Left ventricle myocardium superior (tissue), 1 donor: ENCODE results near the gene KCNQ2. TPM values are rescaled to one million over a fixed set of nuclear protein-coding genes. Genes with fewer than 3 reads are reported as not detected.
A peak's percentile ranks its signal among the peaks of the same experiment; 100 is the strongest.

ENCODE experiments used
- ATAC-seq: fragments of 200-7000 bp; cut with Tn5 transposase; one replicate; pipeline ENCODE4 v1.9.1; 2020; ENCODE audit warnings: mild to moderate bottlenecking, moderate library complexity
- DNase-seq: peaks from one replicate; pipeline ENCODE4 v3.0.0-alpha.2; 2020
- intact Hi-C: fragments of 100-400 bp; cut with micrococcal nuclease; formaldehyde crosslinking; loops from one replicate; pipeline ENCODE4 v1.11.0; 2022
- total RNA-seq: library from RNA; stranded (reverse); fragmentation: NEBNext Ultra II Directional; extraction: Animal tissue kit (Norgen Biotek cat#: 25700); gene quantifications from one replicate; pipeline ENCODE4 v1.2.1, GENCODE V29; 2021
- donor health status: DM: no; HTN: yes; CAD: no; lungs with severe emphysema.

KCNQ2 gene
- total RNA-seq, 1 donor from 2014 or later: 0.52 TPM

DNA sequence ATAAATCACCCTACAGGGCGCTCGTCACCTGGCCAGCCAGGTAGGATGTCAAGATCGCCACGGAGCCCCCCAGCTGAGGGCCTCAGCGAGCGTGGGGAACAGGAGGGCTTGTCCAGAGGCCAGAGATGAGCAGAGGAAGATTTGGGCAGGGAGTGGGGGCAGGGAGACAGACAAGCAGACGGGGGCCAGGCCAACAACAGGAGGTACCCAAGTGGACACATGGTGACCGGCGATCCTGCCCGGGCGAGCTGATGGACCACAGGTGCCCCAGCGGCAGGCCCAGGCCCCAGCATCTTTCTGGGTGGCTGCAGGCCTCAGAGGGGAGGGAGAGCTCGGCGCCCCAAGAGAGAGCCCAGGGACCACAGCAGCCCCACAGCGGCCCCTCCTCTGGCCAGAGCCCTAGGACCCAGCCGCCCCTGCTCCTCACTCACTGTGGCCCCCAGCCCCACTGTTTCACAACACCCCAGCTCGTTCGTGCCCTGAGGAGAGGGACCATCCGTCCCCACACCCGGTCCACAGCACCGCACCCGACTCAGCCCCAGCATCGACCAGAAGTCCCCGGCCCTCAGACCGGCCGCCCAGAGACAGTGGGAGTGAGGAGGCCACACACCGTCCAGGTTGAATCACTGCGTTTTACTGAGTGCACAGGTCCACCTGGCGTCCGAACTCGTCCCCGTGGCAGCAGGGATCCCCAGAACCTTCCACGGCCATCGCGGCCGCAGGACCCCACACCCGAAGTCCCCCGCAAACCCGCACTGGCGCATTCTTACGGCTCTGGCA is 72.7 kb downstream of the KCNQ2 start:
- DNase-seq: no peak
- ATAC-seq: no peak
- intact Hi-C loops: no loop called here

DNA sequence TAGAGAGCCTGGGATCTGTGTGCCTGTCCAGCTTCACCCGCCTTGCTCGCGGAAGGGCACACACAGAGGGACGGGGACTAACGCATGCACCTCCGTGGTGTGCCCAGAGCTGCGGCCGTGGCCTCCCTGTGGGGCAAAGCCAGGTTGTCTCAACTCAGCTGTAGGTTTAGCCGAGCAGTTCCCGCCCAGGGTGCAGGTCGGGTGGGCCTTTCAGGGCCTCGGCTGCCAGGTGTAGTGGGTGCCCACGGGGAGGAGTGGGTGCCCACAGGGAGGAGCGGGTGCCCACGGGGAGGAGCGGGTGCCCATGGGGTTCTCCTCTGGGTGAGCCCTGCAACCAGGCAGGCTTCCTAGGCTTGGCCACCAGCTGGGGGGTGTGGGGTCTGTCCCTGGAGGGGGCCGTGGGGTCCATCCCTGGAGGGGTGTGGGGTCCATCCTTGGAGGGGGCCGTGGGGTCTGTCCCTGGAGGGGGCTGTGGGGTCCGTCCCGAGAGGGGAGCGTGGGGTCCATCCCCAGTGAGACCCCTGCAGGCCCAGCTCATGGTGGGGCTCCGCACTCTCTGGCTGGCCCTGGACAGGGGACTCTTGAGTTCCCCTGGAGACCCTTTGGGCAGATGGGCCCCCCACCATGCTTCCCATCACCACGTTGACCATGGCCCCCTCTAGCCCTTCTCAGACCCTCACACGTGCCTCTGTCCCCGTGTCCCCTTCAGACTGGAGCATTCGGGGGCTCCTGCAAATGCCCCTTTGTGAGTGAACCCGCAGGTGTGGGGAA is 73.5 kb downstream of the KCNQ2 start:
- intact Hi-C loops: no loop called here
- ATAC-seq: no peak

DNA sequence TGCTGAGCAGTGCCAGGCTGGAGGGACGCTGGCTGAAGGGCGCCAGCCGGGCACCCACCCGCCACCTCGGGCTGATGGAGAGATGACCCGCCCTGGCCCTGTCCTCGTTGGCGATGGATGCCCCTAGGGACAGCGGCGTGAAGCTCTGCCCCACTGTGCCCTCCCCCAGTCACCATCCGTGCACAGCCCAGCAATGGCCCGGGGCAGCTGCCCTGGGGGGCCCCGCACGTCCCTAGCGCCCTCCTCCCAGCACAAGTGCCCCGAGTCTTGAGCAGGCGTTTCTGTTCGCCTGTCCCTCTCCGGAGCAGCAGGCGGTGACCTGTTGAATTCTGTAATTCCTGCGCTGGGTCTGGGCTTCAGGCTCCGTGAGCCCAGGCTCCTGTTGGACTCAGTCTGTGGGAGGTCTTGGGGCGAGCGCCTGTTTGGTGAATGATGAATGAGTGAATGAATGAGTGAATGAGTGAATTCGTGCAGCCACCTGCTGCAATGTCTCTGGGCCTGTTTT is 74.5 kb downstream of the KCNQ2 start:
- intact Hi-C loops: no loop called here
- ATAC-seq (no peak), DNase-seq (no peak)

More for the DNA sequence above, 73.5 kb downstream of the KCNQ2 start:
- no peak for DNase-seq

DNA sequence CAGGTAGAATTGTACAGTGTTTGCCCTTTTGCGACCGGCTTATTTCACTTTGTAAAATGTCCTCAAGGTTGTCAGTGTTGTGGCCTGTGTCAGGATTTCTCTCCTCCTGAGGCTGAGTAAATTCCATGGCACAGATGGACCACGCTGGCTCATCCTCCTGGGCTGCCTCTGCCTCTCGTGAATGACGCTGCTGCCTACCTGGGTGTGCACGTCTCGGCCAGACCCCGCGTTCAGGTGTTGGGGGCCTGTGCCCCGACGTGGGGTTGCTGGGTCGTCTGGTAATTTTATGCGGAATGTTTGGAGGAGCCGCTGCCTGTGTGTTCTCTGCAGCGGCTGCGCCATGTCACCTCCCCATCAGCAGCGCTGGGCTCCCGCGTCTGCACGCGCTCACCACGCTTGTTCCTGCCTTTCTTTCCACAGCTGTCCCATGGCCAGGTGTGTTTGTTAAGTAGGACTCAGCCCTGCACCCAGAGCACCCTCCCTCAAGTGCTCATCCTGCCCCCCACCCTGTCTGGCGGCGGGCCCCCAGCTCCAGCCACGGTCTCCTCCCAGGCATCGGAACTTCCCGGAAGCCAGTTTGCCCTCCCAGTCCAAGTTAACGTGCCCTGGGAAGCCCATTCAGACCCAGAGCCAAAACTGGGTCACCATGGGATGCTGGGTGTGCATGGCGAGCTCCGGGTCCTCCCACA is 75.2 kb downstream of the KCNQ2 start:
- intact Hi-C loops: no loop called here
- DNase-seq: no peak

DNA sequence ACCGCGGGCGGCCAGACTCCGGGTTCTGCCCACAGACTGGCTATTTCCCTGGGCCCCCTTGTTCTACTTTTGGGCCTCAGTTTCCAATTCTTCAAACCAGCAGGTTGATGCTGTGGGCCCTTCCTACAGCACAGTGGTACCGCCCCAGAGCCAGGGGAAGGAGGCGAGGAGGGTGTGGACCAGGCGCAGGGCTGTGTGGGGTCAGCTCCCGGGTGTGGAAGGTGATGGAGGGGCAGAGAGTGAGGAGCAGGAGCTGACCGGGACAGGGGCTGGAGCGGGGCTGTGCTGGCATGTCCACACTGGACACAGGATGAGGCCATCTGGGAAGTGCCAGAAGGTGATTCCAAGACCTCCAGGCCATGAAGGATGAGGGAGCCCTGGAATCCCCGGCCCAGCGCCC is 76.2 kb downstream of the KCNQ2 start:
- ATAC-seq (no peak), DNase-seq (no peak)
- intact Hi-C loops: no loop called here

More for the DNA sequence above, 75.2 kb downstream of the KCNQ2 start:
- ATAC-seq: no peak

DNA sequence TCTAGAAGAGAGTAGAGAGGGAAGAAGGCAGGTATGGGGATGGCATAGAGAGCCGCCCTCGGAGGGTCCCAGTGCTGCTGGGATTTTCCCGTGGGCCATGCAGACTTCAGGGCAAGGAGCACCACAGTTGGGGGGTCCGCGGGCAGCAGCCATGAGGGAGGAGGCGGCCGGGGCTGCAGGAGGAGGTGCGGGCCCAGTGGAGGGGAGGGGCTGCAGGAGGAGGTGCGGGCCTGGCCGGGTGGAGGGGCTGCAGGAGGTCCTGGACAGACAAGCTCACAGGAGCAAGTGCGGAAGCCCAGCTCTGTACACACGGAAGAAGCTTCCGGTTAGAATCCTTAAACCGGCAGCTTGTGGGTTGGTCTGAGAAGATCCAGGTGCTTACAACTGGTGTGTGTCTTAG is 76.7 kb downstream of the KCNQ2 start:
- no peak for ATAC-seq
- no peak for DNase-seq
- intact Hi-C loops: no loop called here

DNA sequence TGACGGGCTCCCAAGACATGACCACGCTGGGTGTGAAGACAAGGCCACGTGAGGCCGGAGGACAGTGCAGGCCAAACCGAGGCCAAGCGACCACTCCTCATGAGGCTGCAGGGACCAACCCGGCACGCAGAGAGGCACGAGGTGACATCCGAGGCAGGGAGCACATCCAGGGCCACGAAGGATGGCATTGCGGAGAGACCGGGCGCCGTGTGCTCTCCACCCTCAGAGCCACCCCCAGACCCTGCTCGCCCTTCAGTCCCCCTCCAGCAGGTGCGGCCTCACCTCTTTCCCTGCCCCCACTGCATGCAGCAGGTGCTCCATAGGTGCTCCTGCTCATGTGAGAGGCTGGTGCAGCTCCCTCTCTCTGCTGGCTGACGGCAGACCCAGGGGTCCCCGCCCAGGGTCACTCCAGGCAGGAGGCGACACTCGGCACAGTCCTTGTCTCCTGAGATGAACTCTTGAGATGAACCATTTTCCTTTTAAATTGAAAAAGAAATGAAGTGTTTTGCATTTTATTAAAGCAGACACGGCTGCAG is 77.5 kb downstream of the KCNQ2 start:
- no peak for DNase-seq
- no peak for ATAC-seq
- intact Hi-C loops: no loop called here

DNA sequence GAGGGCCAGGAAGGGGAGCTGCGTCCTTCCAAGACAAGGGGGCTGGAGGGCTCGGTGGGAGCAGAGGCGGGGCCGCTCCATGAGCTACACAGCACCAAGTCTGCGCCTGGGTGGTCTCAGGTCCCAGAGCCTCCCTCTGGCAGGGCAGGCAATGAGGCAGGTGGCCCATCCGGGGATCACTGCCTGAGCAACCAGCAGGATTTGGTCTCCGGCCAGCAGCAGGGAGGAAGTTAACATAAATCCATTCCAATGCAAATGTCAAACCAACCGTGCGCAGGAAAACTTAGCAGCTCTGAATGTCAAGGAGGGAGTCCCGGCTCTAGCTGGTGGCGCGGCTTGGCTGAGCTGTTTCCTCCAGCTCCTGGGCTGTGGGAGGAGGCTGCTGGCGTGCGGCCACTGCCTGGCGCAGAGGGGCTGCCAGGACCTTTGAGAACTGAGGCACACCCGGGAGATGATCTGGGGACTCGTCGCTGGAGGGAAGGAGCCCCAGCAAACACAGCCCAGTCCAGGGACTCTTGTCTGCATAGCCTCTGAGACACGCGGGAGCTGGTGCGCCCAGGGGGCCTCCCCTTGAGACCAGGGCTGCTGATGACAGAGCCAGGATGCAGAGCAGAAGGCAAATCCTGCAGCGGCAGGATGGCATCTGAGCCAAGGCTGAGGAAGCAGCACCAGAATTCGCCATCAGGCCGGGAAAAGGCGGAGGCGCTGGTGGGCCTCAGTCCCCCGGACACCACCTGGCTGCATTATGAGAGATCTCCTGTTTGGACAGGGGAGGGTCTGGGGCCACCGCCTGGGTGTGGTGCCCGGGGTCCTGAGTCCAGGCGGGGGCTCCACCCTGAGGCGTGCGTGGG is 78.2 kb downstream of the KCNQ2 start:
- no peak for ATAC-seq
- intact Hi-C loops: no loop called here
- DNase-seq: no peak

DNA sequence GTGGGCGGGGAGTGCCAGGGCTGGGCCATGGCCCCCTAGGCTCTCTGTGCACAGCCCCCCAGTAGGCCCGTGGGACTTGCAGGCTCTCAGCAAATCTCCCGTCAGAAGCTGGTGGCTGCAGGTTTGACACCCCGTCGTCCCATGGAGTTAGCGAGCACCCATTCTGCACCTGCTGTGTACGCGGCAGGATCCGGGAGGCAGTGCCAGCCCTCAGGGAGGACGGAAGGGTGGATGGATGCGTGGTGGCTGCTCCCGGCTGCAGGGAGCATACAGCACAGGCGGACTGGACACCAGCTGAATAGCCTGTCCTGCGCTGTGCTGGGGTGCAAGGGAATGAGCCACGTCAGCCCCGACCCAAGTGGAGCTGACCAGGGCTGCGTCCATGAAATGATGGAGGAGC is 78.9 kb downstream of the KCNQ2 start:
- DNase-seq (no peak), ATAC-seq (no peak)
- intact Hi-C loops: no loop called here

DNA sequence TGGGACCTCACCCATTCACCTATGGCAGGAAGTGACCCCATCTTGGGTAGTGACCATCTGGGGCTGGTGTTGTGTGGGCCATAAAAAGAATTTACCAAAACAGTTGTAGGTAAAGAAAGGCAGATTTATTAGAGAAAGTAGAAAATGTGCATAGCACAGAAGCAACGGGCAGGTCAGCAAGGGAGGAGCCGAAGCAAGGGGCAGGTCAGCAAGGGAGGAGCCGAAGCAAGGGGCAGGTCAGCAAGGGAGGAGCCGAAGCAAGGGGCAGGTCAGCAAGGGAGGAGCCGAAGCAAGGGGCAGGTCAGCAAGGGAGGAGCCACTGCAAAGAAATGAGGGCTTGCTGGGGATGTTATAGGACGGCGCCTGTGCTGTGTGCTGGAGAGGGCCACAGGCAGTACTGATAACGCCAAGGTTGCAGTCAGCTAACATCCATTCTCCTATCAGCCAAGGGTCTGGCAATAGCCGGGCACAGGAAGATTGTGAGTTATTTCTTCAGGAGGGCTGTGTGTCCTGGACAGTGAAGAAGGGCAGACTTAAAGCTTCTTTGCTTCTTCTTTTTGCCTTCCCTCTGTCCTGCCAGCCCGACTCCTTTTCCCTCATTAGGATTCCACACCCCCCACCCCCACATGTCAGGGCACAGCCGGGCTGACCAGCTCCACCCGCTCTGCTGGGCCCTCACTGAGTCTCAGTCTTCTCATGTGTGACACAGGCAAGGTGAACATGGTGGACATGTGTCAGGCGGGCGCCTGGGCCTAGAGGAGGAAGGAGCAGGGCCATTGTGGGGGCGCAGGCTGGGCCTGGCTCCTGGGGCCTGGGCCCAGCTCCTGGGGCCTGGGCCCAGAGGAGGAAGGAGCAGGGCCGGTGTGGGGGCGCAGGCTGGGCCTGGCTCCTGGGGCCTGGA is 79.7 kb downstream of the KCNQ2 start:
- intact Hi-C loops: no loop called here
- no peak for ATAC-seq
- no peak for DNase-seq

DNA sequence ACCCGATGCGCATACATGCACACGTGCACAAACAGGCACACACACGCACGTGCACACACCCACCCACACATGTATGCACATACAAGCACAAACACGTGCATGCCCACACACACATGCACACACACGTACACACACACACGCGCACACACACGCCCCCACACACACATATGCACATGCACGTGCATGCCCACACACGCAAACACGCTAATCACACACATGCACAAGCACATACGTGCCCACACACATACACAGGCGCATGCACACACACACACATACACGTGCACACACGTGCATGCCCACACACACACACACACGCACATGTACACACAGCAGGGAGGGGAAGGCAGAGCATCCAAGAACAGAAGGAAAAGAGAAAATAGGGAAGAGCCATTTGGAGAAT is 84.5 kb downstream of the KCNQ2 start:
- intact Hi-C loops: no loop called here
- ATAC-seq (no peak), DNase-seq (no peak)

DNA sequence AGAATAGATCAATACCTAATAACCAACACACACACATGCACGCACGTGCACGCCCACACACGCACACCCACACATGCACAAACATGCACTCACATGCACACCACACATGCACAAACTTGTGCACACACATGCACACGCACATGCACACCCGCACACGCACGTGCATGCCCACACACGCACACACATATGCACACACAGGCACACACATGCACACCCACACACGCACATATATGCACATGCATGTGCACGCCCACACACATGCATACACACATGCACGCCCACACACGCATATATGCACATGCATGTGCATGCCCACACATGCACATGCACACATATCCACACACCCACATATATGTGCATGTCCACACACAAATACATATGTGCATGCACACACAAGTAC is 85.1 kb downstream of the KCNQ2 start:
- DNase-seq (no peak), ATAC-seq (no peak)
- intact Hi-C loops: no loop called here

DNA sequence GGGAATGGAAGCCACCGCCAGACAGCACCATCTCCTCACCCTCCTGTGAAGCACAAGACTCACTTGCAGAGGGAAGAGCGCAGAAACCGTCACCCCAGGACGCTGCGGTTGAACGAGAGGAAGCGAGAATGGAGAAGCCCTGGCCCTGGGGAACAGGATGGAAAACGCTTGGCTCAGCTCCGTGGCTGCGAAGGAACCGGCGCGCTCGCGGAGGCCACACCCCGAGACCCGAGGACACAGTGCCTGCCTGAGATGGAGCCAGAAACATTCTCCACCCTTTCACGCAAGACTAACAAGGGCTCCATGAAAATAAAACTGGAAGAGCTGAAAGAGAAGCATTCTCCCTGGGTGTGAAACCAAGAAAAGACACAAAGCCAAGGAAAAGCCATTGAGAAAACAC is 86.0 kb downstream of the KCNQ2 start:
- ATAC-seq: no peak
- no peak for DNase-seq
- intact Hi-C loops: no loop called here

DNA sequence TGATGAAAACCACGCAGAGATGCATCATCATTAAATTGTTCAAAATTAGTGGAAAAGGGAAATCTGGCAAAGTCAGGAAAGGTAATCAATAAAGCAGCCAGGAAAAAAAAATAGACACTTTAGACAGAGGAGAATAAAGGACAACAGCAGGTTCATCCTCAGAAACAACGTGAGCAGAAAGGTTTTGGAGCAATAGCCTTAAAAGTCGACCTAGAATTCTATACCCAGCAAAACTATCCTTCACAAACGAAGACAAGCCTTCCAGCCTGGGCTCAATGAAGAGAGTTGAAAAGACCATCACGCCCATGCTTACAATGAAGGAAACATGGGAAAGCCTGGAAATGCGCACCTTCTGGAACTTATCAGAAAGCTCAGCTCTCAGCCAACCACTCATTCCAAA is 86.6 kb downstream of the KCNQ2 start:
- intact Hi-C loops: no loop called here
- no peak for DNase-seq
- ATAC-seq: no peak

DNA sequence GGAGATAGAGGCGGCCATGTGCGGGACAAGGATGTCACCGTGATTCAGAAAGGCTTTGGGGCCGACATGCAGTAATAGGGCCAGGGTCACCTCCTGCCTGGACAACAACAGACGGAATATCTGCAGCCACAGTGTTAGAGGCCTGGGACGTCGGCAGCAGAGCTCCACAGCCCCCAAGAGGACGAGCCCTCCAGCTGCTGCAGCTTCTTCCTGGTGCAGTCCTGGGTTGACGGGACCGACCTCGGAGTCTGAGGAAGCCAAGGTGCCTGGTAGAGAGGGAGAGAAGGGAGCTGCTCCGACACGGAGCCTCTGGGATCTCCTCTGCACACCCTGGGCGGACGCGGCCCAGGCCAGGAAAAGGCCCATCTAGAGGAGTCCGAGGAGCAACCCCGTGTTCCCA is 88.1 kb downstream of the KCNQ2 start:
- intact Hi-C loops: loop anchor here (5.0 kb wide), 1 partner anchor 77 kb away; no protein-coding TSS in a partner anchor
- ATAC-seq (no peak), DNase-seq (no peak)

DNA sequence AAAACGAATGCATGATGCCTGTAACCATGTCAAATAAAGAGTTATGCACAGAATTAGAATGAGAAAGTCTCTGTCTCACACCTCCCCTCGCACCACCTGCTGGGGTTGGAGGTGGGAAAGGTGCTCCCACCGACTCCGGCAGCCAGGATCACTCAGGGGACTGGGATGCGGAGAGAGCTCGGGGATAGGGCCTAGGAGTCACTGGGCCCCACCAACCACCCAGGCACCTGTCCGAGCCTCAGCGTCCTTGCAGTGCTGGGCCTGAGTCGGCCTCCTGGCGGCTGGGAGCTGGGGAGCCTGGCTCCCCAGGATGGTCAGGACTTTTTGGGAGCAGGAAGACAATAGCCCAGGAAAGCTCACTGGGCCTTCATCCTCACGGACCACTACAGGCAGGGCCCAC is 88.9 kb downstream of the KCNQ2 start:
- DNase-seq (no peak), ATAC-seq (no peak)
- intact Hi-C loops: loop anchor here (5.0 kb wide), 1 partner anchor 76 kb away; no protein-coding TSS in a partner anchor

DNA sequence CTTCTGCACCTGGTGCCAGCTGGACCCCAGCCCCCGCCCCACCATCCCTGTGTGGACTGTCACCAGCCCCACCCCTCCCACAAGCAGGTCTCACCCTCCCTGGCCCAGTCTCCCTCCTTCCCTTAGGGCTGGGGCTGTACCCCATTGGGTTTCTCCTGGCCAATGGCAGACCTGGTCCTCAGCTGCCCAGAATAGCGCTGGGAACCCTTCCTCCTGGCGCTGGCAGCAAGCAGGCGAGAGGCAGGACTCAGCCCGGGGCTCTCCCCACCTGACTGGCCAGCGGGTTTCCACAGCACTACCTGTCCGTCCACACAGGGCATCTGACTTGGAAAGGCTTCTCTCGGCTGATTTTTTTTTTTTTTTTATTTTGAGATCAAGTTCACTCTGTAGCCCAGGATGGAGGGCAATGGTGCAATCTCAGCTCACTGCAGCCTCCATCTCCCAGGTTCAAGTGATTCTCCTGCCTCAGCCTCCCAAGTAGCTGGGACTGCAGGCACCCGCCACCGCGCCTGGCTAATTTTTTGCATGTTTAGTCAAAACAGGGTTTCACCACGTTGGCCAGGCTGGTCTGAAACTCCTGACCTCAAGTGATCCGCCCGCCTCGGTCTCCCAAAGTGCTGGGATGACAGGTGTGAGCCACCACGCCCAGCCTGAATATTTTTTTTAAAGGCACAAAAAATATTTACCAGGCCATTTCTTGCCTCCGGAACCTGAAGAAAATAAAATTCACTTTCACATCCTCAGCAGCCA is 89.7 kb downstream of the KCNQ2 start:
- no peak for DNase-seq
- intact Hi-C loops: loop anchor here (5.0 kb wide), 1 partner anchor 75 kb away; no protein-coding TSS in a partner anchor
- peak; percentile 14 for ATAC-seq
